ENCODE measurements around the gene MAPK8IP2.

- no peak for TF ChIP-seq CTCF (IDR thresholded peaks at IDR 0.05)
- TF ChIP-seq POLR2A (IDR thresholded peaks at IDR 0.05) = no peak
Measured at GRCh38 chr22:50602338-50602700, 1.7 kb downstream of the MAPK8IP2 start.
